ENCODE results near the gene TMEM74B.

TMEM74B gene

GRCh38 chr20:1204113-1204512 is 19.3 kb upstream of the TMEM74B start:
- no peak for DNase-seq (ENCODE audit: low read depth)

GRCh38 chr20:1203630-1204029 is 18.8 kb upstream of the TMEM74B start:
- TF ChIP-seq CTCF (conservative IDR thresholded peaks at IDR 0.05; ENCODE audit: control insufficient read depth, insufficient read depth, low read depth, low read length): no peak
- no peak for DNase-seq (ENCODE audit: low read depth)
- H3K4me3 ChIP-seq (ENCODE audit: control insufficient read depth, low read depth, low read length): no peak overlapping the region

More at GRCh38 chr20:1204113-1204512, 19.3 kb upstream of the TMEM74B start:
- no peak for TF ChIP-seq CTCF (conservative IDR thresholded peaks at IDR 0.05; ENCODE audit: control insufficient read depth, insufficient read depth, low read depth, low read length)
- H3K4me3 ChIP-seq (ENCODE audit: control insufficient read depth, low read depth, low read length): no peak overlapping the region

GRCh38 chr20:1202762-1203504 is 18.2 kb upstream of the TMEM74B start, which contains the start of gene C20orf202:
C20orf202 (plus strand) TSS chr20:1203454; CDS start chr20:1203586, 132 bp downstream.
- DNase-seq (ENCODE audit: low read depth): no peak
- no peak for TF ChIP-seq CTCF (conservative IDR thresholded peaks at IDR 0.05; ENCODE audit: control insufficient read depth, insufficient read depth, low read depth, low read length)

GRCh38 chr20:1199964-1200363 is 15.2 kb upstream of the TMEM74B start:
- no peak overlapping the region for H3K4me3 ChIP-seq (ENCODE audit: control insufficient read depth, low read depth, low read length)
- no peak for TF ChIP-seq CTCF (conservative IDR thresholded peaks at IDR 0.05; ENCODE audit: control insufficient read depth, insufficient read depth, low read depth, low read length)
- DNase-seq (ENCODE audit: low read depth): no peak

More at GRCh38 chr20:1202762-1203504, 18.2 kb upstream of the TMEM74B start, which contains the start of gene C20orf202:
- no peak within 1 kb of the TSS for H3K4me3 ChIP-seq (ENCODE audit: control insufficient read depth, low read depth, low read length)

GRCh38 chr20:1199212-1199873 is 14.6 kb upstream of the TMEM74B start:
- H3K4me3 ChIP-seq (ENCODE audit: control insufficient read depth, low read depth, low read length): no peak overlapping the region
- no peak for DNase-seq (ENCODE audit: low read depth)
- TF ChIP-seq CTCF (conservative IDR thresholded peaks at IDR 0.05; ENCODE audit: control insufficient read depth, insufficient read depth, low read depth, low read length): no peak

GRCh38 chr20:1198751-1199150 is 14.0 kb upstream of the TMEM74B start:
- no peak overlapping the region for H3K4me3 ChIP-seq (ENCODE audit: control insufficient read depth, low read depth, low read length)
- DNase-seq (ENCODE audit: low read depth): no peak
- TF ChIP-seq CTCF (conservative IDR thresholded peaks at IDR 0.05; ENCODE audit: control insufficient read depth, insufficient read depth, low read depth, low read length): no peak
